SK-N-SH treated with all-trans-retinoic acid at 6 μM for 48 hours (cell line): ENCODE measurements around the gene LRMDA.

ENCODE experiments used
- ATAC-seq: fragments of 200-7000 bp; cut with Tn5 transposase; 3 replicates; pipeline ENCODE4 v1.9.1; 2020; ENCODE audit warnings: mild to moderate bottlenecking, moderate library complexity
- ARNTL ChIP-seq: fragments of 450-650 bp; formaldehyde crosslinking; IDR thresholded peaks from 2 replicates; pipeline ENCODE4 v1.5.0; 2020; ENCODE audit warnings: low read depth, mild to moderate bottlenecking, moderate library complexity, borderline replicate concordance
- BACH2 ChIP-seq: fragments of 250-450 bp; sonication (Bioruptor Pico); IDR thresholded peaks from 2 replicates; pipeline ENCODE4 v1.9.0; 2021; ENCODE audit warnings: mild to moderate bottlenecking, borderline replicate concordance
- CREB5 ChIP-seq: fragments of 250-450 bp; sonication (Bioruptor Pico); IDR thresholded peaks from 2 replicates; pipeline ENCODE4 v1.5.1; 2020; ENCODE audit warnings: low read depth, mild to moderate bottlenecking, moderate library complexity
- CSDC2 ChIP-seq: fragments of 250-450 bp; sonication (Bioruptor Pico); IDR thresholded peaks from 2 replicates; pipeline ENCODE4 v1.5.0; 2020; ENCODE audit warnings: mild to moderate bottlenecking, moderate library complexity
- ESRRG ChIP-seq: fragments of 250-450 bp; sonication (Bioruptor Pico); IDR thresholded peaks from 2 replicates; pipeline ENCODE4 v1.6.1; 2021; ENCODE audit warnings: mild to moderate bottlenecking
- GLIS3 ChIP-seq: fragments of 250-450 bp; sonication (Bioruptor Pico); IDR thresholded peaks from 2 replicates; pipeline ENCODE4 v1.5.0; 2020; ENCODE audit warnings: mild to moderate bottlenecking, moderate library complexity
- ISL1 ChIP-seq: fragments of 250-450 bp; sonication (Bioruptor Pico); IDR thresholded peaks from 2 replicates; pipeline ENCODE4 v2.1.2; 2022; ENCODE audit warnings: mild to moderate bottlenecking, moderate library complexity
- OSR1 ChIP-seq: fragments of 250-450 bp; sonication (Bioruptor Pico); IDR thresholded peaks from 2 replicates; pipeline ENCODE4 v1.8.0; 2022; ENCODE audit warnings: moderate library complexity, mild to moderate bottlenecking, inconsistent platforms
- PATZ1 ChIP-seq: fragments of 250-450 bp; sonication (Bioruptor Pico); IDR thresholded peaks from 2 replicates; pipeline ENCODE4 v1.8.0; 2020; ENCODE audit warnings: mild to moderate bottlenecking, moderate library complexity, borderline replicate concordance
- POU6F1 ChIP-seq: fragments of 250-450 bp; sonication (Bioruptor Pico); IDR thresholded peaks from 2 replicates; pipeline ENCODE4 v1.8.0; 2021; ENCODE audit warnings: low read depth, mild to moderate bottlenecking, moderate library complexity, borderline replicate concordance
- PPARA ChIP-seq: fragments of 250-450 bp; sonication (Bioruptor Pico); IDR thresholded peaks from 2 replicates; pipeline ENCODE4 v1.5.0; 2020; ENCODE audit warnings: mild to moderate bottlenecking, borderline replicate concordance
- RARB ChIP-seq: fragments of 250-450 bp; sonication (Bioruptor Pico); IDR thresholded peaks from 2 replicates; pipeline ENCODE4 v1.8.0; 2021; ENCODE audit warnings: mild to moderate bottlenecking, moderate library complexity
- TCF4 ChIP-seq: fragments of 250-450 bp; sonication (Bioruptor Pico); IDR thresholded peaks from 2 replicates; pipeline ENCODE4 v1.8.0; 2021; ENCODE audit warnings: mild to moderate bottlenecking, moderate library complexity, borderline replicate concordance
- TOX ChIP-seq: fragments of 250-450 bp; sonication (Bioruptor Pico); IDR thresholded peaks from 2 replicates; pipeline ENCODE4 v1.8.0; 2021; ENCODE audit warnings: mild to moderate bottlenecking, moderate library complexity, borderline replicate concordance
- TSHZ2 ChIP-seq: fragments of 250-450 bp; sonication (Bioruptor Pico); IDR thresholded peaks from 2 replicates; pipeline ENCODE4 v1.5.0; 2020; ENCODE audit warnings: mild to moderate bottlenecking, moderate library complexity
- ZC3H10 ChIP-seq: fragments of 250-450 bp; sonication (Bioruptor Pico); IDR thresholded peaks from 2 replicates; pipeline ENCODE4 v1.5.1; 2021; ENCODE audit warnings: mild to moderate bottlenecking, moderate library complexity
- ZFP3 ChIP-seq: fragments of 250-450 bp; sonication (Bioruptor Pico); IDR thresholded peaks from 2 replicates; pipeline ENCODE4 v1.5.0; 2020; ENCODE audit warnings: mild to moderate bottlenecking, moderate library complexity
- ZFP30 ChIP-seq: fragments of 450-650 bp; formaldehyde crosslinking; IDR thresholded peaks from 2 replicates; pipeline ENCODE4 v1.5.0; 2022; ENCODE audit warnings: mild to moderate bottlenecking, moderate library complexity
- ZNF565 ChIP-seq: fragments of 450-650 bp; formaldehyde crosslinking; conservative IDR thresholded peaks from 2 replicates; pipeline ENCODE4 v1.5.0; 2020; ENCODE audit warnings: low read depth, mild to moderate bottlenecking, moderate library complexity
- ZNF70 ChIP-seq: fragments of 450-650 bp; formaldehyde crosslinking; IDR thresholded peaks from 2 replicates; pipeline ENCODE4 v1.5.0; 2020; ENCODE audit warnings: mild to moderate bottlenecking, moderate library complexity
- ZNF8 ChIP-seq: fragments of 450-650 bp; formaldehyde crosslinking; IDR thresholded peaks from 2 replicates; pipeline ENCODE4 v1.5.0; 2020; ENCODE audit warnings: mild to moderate bottlenecking, moderate library complexity

LRMDA gene

GRCh38 chr10:76560338-76560737, 1128.9 kb downstream of the LRMDA start:
- ATAC-seq, result no peak

GRCh38 chr10:76563286-76563685, 1131.9 kb downstream of the LRMDA start:
- TF ChIP-seq ZNF8 (CRISPR knock-in tag) (no peak), BACH2 (CRISPR knock-in tag) (no peak), ESRRG (CRISPR knock-in tag) (no peak), ARNTL (CRISPR knock-in tag) (no peak), TSHZ2 (CRISPR knock-in tag) (no peak), POU6F1 (no peak), PATZ1 (CRISPR knock-in tag) (no peak), OSR1 (CRISPR knock-in tag) (no peak), ZFP30 (CRISPR knock-in tag) (no peak), PPARA (no peak), CSDC2 (CRISPR knock-in tag) (no peak), GLIS3 (no peak), ISL1 (CRISPR knock-in tag) (no peak), TCF4 (CRISPR knock-in tag) (no peak), TOX (CRISPR knock-in tag) (no peak), ZNF565 (CRISPR knock-in tag) (no peak), ZC3H10 (CRISPR knock-in tag) (no peak), RARB (CRISPR knock-in tag) (no peak)
- ATAC-seq, result no peak

More at GRCh38 chr10:76560338-76560737, 1128.9 kb downstream of the LRMDA start:
- TF ChIP-seq ZNF70 (CRISPR knock-in tag) (no peak), ZNF565 (CRISPR knock-in tag) (no peak), POU6F1 (no peak)

GRCh38 chr10:76572021-76572420, 1140.6 kb downstream of the LRMDA start:
- TF ChIP-seq TOX (CRISPR knock-in tag), result no peak
- 0 out of 2 replicates have a peak, but pooled peaks have one; percentile 9 for TF ChIP-seq ZC3H10 (CRISPR knock-in tag)
- TF ChIP-seq CREB5, result no peak
- TF ChIP-seq ISL1 (CRISPR knock-in tag), result peak; percentile 40; the same call in 1 of the 2 replicates
- TF ChIP-seq ZFP3, result no peak
- ATAC-seq, result no peak
